Omental fat pad (tissue), 4 donors: ENCODE measurements around the gene ERMP1. TPM values are rescaled to one million over a fixed set of nuclear protein-coding genes. Genes with fewer than 3 reads are reported as not detected.

Source experiments
- ATAC-seq: fragments of 150-250 bp; one replicate; pipeline ENCODE4 v1.9.1; 2016; ENCODE audit warnings: mild to moderate bottlenecking, moderate library complexity; ENCODE audit not compliant: low FRiP score
- DNase-seq: peaks from one replicate; pipeline ENCODE4 v3.0.0-alpha.2; 2019; ENCODE audit warnings: low spot score
- CTCF ChIP-seq, 3 donors: fragments of 450-650 bp; IDR thresholded peaks; one replicate each; pipeline ENCODE4 v1.5.1; 2016 to 2017; ENCODE audit warnings: antibody characterized with exemption in 3 of 3, mild to moderate bottlenecking in 3 of 3, moderate library complexity in 2 of 3
- total RNA-seq, 4 donors: library from RNA; depleted of rRNA; stranded (reverse); fragments of >200 nt; gene quantifications; one replicate each; pipeline ENCODE4 v1.1.0, GENCODE V29; 2016

ERMP1 gene
- total RNA-seq, 4 donors from 2014 or later = 10.7 to 18.9 (median 15.0) TPM

GRCh38 chr9:5873439-5873838 lies 40.5 kb upstream of the ERMP1 start:
- DNase-seq (no peak), ATAC-seq (no peak)
- TF ChIP-seq CTCF (IDR thresholded peaks at IDR 0.05) = no peak

GRCh38 chr9:5872511-5872910 lies 39.6 kb upstream of the ERMP1 start:
- ATAC-seq = no peak
- no peak for TF ChIP-seq CTCF (IDR thresholded peaks at IDR 0.05)

GRCh38 chr9:5871785-5872184 lies 38.9 kb upstream of the ERMP1 start:
- DNase-seq (no peak), ATAC-seq (no peak)
- TF ChIP-seq CTCF (IDR thresholded peaks at IDR 0.05) = no peak

More at GRCh38 chr9:5872511-5872910, 39.6 kb upstream of the ERMP1 start:
- no peak for DNase-seq

- ATAC-seq (no peak), DNase-seq (no peak)
Observed at GRCh38 chr9:5870691-5871090, 37.8 kb upstream of the ERMP1 start.

DNA sequence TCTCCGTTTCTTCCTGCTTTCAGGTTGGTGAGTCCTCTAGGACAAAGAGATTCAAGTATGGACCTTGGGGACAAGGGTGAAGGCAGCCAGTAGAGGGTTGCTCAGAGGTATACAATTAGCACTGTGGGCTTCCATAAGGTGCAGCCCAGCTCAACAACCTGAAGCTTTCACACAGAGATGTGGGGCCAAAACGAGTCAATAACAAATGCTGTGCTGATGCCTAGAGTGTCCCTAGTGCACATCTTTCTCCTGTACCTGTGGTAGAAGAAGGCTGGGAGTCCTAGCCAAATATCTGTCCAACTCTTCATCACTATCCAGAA lies 37.1 kb upstream of the ERMP1 start:
- DNase-seq = no peak
- no peak for TF ChIP-seq CTCF (IDR thresholded peaks at IDR 0.05)

More at GRCh38 chr9:5870691-5871090, 37.8 kb upstream of the ERMP1 start:
- no peak for TF ChIP-seq CTCF (IDR thresholded peaks at IDR 0.05)

DNA sequence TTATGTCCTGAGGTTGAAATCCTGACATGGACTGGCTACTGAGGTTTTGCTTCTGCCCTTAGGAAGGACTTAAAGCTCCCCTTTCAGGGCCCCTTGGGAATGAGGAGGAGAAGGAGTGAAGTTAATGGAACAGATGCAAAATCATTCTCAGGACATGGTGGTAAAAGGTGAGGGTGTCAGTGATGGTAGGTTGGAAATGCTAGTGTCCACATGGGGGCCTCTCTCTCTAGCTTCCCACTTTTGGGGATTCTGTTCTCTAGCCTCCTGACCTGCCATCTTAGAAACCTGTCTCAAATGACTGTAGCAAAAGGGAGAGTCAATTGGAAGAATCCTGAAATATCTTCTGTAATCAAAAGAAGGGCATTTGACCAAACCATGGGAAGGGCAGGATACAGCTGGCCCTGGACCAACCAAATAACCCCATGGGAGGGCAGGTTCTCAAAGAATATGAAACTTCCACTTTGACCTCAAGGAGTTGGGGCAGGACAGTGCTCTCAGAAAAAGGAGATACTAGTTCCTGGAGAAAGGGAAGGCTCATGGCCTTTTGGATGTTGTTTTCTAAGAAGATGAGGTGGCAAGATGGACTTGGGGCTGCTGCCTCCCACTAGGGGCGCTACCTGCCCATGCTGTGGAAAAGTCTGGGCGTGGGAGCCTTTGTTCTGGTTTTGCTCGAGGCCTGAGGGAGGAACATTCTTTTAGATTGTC lies 36.5 kb upstream of the ERMP1 start:
- no peak for DNase-seq
- no peak for ATAC-seq
- no peak for TF ChIP-seq CTCF (IDR thresholded peaks at IDR 0.05)

More for the DNA sequence above, 37.1 kb upstream of the ERMP1 start:
- ATAC-seq = no peak

DNA sequence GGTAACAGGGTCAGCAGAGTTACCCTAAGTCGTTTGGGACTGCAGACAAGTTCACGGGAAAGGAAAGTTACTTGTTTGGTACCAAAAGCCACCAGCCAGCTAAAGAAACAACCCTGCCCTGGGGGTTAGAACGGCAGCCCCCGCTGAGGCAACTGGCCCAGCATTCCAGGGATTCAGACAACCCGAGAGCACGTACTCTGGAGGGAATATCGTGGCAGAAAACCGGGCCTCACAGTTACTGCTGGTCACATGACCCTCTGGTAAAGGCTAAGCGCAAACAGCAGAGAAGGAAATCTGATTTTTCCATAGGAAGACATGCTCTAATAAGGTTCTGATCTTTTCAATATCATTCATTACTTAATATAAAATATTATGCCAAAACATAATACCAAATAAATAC lies 35.3 kb upstream of the ERMP1 start:
- ATAC-seq (no peak), DNase-seq (no peak)
- no peak for TF ChIP-seq CTCF (IDR thresholded peaks at IDR 0.05)
